Measurements from ENCODE around the gene ARMCX2. TPM values are rescaled to one million over a fixed set of nuclear protein-coding genes. Genes with fewer than 3 reads are reported as not detected.
A peak's percentile ranks its signal among the peaks of the same experiment; 100 is the strongest.

The ARMCX2 gene
- total and polyA plus RNA-seq, 2 of the 4 experiments (the other 2 are of a cell fraction): 63.6 to 109 TPM

DNA sequence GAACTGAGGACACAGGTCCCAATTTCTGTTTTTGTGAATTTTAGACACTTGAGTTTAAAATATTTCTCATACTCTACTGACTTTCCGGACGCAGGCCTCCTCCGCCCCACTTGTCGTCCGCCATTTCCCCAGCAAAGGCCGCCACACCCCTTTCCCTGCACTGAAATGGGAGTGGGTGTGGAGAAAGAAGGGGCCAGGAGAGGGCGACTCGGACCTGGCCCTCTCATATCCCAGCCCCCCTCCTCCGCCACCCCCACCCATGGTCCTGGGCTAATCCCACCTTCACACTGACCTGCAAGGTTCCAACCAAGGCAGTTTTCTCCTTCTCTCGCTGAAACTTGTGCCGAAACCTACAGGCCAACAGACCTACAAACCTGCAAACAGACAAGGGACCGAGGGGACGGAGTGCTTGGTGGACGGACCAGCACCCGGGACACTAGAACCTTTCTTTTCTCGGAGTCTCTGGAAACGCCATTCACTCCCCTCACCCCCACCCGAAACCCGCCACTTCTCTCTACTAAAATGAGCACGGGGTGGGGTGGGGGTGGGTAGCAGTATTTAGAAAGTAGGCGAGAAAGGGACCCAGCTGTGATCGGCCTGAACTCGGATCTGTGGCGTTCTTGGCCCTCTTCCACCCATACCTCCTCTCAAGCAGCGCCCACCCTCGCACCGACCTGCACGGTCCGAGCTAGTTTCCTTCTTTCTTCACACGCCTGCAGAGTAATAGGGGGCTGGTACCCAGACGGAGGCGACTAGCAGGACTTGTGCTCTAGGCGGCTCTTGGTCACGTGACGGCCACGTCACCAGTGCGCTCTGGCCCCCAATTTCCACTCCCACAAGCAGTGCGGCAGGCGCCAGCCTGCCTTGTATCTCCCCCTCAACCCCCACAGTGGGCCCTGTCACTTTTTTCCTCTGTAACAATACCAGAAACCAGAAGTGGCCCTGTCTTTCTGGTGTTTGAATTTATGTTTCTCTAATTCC is 42.1 kb downstream of the ARMCX2 start, which contains the start of gene ARMCX6:
TSS of gene ARMCX6 (minus strand) at position 790 of the 981 bp plus-strand sequence. CDS start 1,380 bp downstream, outside the sequence.
- H2AK9ac ChIP-seq (replicated peaks; ENCODE audit: low read depth, low read length, poor library complexity): peak within 1 kb of the TSS; percentile 81
- TF ChIP-seq, protein P1, sequence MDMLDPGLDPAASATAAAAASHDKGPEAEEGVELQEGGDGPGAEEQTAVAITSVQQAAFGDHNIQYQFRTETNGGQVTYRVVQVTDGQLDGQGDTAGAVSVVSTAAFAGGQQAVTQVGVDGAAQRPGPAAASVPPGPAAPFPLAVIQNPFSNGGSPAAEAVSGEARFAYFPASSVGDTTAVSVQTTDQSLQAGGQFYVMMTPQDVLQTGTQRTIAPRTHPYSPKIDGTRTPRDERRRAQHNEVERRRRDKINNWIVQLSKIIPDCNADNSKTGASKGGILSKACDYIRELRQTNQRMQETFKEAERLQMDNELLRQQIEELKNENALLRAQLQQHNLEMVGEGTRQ (IDR thresholded peaks at IDR 0.05; ENCODE audit: low read depth, low read length): peak; percentile 94
- peak; percentile 52; the same call in 1 of the 2 replicates for TF ChIP-seq BHLHE40 (IDR thresholded peaks at IDR 0.05; ENCODE audit: low read depth, low read length)
- TF ChIP-seq MXI1 (IDR thresholded peaks at IDR 0.05; ENCODE audit: borderline replicate concordance, low read depth, low read length): no peak
- TF ChIP-seq, protein P2, sequence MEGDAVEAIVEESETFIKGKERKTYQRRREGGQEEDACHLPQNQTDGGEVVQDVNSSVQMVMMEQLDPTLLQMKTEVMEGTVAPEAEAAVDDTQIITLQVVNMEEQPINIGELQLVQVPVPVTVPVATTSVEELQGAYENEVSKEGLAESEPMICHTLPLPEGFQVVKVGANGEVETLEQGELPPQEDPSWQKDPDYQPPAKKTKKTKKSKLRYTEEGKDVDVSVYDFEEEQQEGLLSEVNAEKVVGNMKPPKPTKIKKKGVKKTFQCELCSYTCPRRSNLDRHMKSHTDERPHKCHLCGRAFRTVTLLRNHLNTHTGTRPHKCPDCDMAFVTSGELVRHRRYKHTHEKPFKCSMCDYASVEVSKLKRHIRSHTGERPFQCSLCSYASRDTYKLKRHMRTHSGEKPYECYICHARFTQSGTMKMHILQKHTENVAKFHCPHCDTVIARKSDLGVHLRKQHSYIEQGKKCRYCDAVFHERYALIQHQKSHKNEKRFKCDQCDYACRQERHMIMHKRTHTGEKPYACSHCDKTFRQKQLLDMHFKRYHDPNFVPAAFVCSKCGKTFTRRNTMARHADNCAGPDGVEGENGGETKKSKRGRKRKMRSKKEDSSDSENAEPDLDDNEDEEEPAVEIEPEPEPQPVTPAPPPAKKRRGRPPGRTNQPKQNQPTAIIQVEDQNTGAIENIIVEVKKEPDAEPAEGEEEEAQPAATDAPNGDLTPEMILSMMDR (conservative IDR thresholded peaks at IDR 0.05; ENCODE audit: low read depth, low read length): peak; percentile 39
- TF ChIP-seq RAD21 (IDR thresholded peaks at IDR 0.05; ENCODE audit: low read length): peak; percentile 30; the same call in 1 of the 2 replicates
- H2AFZ ChIP-seq (replicated peaks; ENCODE audit: low read length, poor library complexity): peak within 1 kb of the TSS; percentile 85
- ChIA-PET CTCF (no interaction called here), POLR2A (ENCODE audit: unreplicated experiment) (no interaction called here)
- H2BK15ac ChIP-seq (ENCODE audit: low read depth, low read length): no peak within 1 kb of the TSS
- peak within 1 kb of the TSS; percentile 43; the same call in 1 of the 2 replicates for H3K23ac ChIP-seq (ENCODE audit: low read depth, low read length)
- no peaks in the 10 kb centered on the region; the same call in 1 of the 2 replicates for H3K9me1 ChIP-seq (ENCODE audit: insufficient read depth, low read length)
- H3K14ac ChIP-seq (replicated peaks; ENCODE audit: low read depth, low read length): peak within 1 kb of the TSS; percentile 65
- DNase-seq (peak; percentile 77), ATAC-seq (ENCODE audit: low read depth) (peak; percentile 90)
- no peaks in the 10 kb centered on the region; the same call in 1 of the 2 replicates for H3K27me3 ChIP-seq (ENCODE audit: control insufficient read depth, insufficient read depth, low read length)
- no TSS peak for BruUV-seq (replicated peaks)
- H2BK5ac ChIP-seq (ENCODE audit: low read depth, low read length, poor library complexity, severe bottlenecking): peak within 1 kb of the TSS; percentile 5
- H4K91ac ChIP-seq (ENCODE audit: insufficient read depth, low read depth, low read length): peak within 1 kb of the TSS; percentile 73
- peak within 1 kb of the TSS; percentile 29 for H3K4ac ChIP-seq (ENCODE audit: low read depth, low read length)
- H3K27ac ChIP-seq (ENCODE audit: insufficient read depth, low read length): peak within 1 kb of the TSS; percentile 82
- H2BK20ac ChIP-seq (ENCODE audit: low read depth, low read length): no peak within 1 kb of the TSS
- H3K9me3 ChIP-seq (ENCODE audit: control insufficient read depth, insufficient read depth, low read length): no peaks in the 10 kb centered on the region
- dilution Hi-C loops (cut with HindIII; ENCODE audit: low sequenced_read_pairs, unreplicated experiment) (no loop called here), intact Hi-C loops (cut with micrococcal nuclease) (loop anchor here (5.0 kb wide), 1 partner anchor 140 kb away; no protein-coding TSS in a partner anchor), in situ Hi-C loops (cut with MboI; ENCODE audit: low sequenced_read_pairs) (no loop called here)
- peaks cover 2% of the 10 kb centered on the region for H3K4me1 ChIP-seq (ENCODE audit: control insufficient read depth, insufficient read depth, low read length)
- H3K18ac ChIP-seq (ENCODE audit: low read depth, low read length): peak within 1 kb of the TSS; percentile 45
- peak within 1 kb of the TSS; percentile 88 for H3K4me2 ChIP-seq (ENCODE audit: low read depth, low read length)
- peak within 1 kb of the TSS; percentile 44; the same call in 1 of the 2 replicates for H2AK5ac ChIP-seq (ENCODE audit: low read depth, low read length)
- H4K20me1 ChIP-seq (ENCODE audit: insufficient read depth, low read length): no peaks in the 10 kb centered on the region
- H3K9ac ChIP-seq (ENCODE audit: low read depth, low read length): peak within 1 kb of the TSS; percentile 92
- H3K36me3 ChIP-seq (ENCODE audit: control insufficient read depth, insufficient read depth, low read length): peaks cover 4% of the 10 kb centered on the region; the same call in 1 of the 2 replicates
- peak within 1 kb of the TSS; percentile 84 to 91 for H4K8ac ChIP-seq (ENCODE audit: low read depth in 2 of 2, low read length in 2 of 2)
- peak within 1 kb of the TSS; percentile 44; the same call in 1 of the 2 replicates for H2BK120ac ChIP-seq (ENCODE audit: low read depth, low read length)
- H4K5ac ChIP-seq (ENCODE audit: low read depth, low read length): peak within 1 kb of the TSS; percentile 81
- H3K4me3 ChIP-seq (ENCODE audit: insufficient read depth, low read depth, low read length): peak within 1 kb of the TSS; percentile 82
- H3K56ac ChIP-seq (ENCODE audit: extremely low read depth, insufficient read depth, low read length): peak within 1 kb of the TSS; percentile 47; the same call in 1 of the 2 replicates
- peaks cover 0 to 9% of the 10 kb centered on the region in 2 experiments; a peak in 3 of 4 replicates for H3K79me1 ChIP-seq (ENCODE audit: low read depth in 1 of 2, low read length in 2 of 2)
- 80% methylated on average over 1 of the region's 39 CpGs; no CpG with 5 or more reads in 1 of the 2 experiments for WGBS, 2 experiments (ENCODE audit: extremely low coverage in 2 of 2, insufficient read length in 1 of 2)

Measured in IMR-90 (cell line).